Transverse colon (tissue), 4 donors: ENCODE results near the gene ANG.

ENCODE experiments used
- CTCF ChIP-seq, 5 experiments: fragments of 200-600 bp in 3 of 5; fragments of 450-650 bp in 2 of 5; sonication (generic) in 3 of 5; IDR thresholded peaks; 1 replicate in 2 of 5; 2 replicates in 3 of 5; pipeline ENCODE4 v1.5.1; 2016 to 2017; ENCODE audit warnings: antibody characterized with exemption in 5 of 5, inconsistent platforms in 3 of 5, mild to moderate bottlenecking in 2 of 5, moderate library complexity in 1 of 5
- POLR2A ChIP-seq: fragments of 450-650 bp; IDR thresholded peaks from one replicate; pipeline ENCODE4 v1.6.1; 2016; ENCODE audit warnings: antibody characterized with exemption, mild to moderate bottlenecking, moderate library complexity
- POLR2AphosphoS5 ChIP-seq, 3 donors: sonication (generic); formaldehyde crosslinking; IDR thresholded peaks; one replicate each; pipeline ENCODE4 v1.6.1; 2016; ENCODE audit warnings: antibody characterized with exemption in 3 of 3

GRCh38 chr14:20659336-20659735 is 29.2 kb upstream of the ANG start:
- no peak for TF ChIP-seq CTCF (IDR thresholded peaks at IDR 0.05)
- no peak for TF ChIP-seq POLR2A
- no peak for TF ChIP-seq POLR2AphosphoS5 (IDR thresholded peaks at IDR 0.05)
